ENCODE results near the gene MARK2.
"Not testable (repeated sequence)": the region's sequence is repeated elsewhere in the genome, so short reads cannot be mapped to it uniquely, and the experiment has no call there.

MARK2 gene
- 60.8 to 76.0 (median 67.8) reads per million in 4 donors for total RNA-seq

DNA sequence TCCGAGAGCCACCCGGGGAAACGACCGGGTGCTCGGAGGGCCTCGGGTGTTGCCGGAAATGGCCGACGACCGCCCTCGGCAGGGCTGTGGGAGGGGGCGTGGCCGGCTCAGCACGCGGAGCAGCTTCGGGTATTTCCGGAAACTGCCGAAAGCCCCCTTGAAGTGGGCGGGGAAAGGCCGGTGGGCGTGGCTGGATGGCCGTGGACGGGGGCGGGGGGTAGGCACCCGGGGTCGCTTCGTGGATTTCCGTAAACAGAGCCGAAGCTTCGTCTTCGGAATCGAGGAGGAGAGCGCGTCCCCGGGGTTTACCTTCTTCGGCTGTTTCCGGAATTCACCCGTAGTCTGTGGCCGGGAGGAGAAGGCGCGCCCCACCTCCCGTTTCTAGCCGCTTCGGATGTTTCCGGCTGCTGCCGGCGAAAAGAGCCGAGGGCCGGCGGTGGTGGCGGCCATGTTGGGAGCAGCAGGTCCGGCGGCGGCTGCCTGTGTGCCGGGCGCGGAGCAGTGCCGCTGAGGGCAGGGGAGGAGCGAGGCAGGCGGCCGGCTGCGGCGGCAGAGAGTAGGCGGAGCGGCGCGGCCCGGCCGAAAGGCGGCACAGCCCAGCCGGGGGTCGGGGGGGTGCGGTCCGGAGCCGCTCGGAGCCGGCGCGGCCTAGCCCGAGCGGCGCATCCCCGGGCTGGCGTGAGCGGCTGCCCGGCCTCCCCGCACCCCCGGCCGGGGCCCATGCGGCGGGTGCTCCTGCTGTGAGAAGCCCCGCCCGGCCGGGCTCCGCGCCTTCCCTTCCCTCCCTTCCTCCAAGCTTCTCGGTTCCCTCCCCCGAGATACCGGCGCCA is at the start of gene MARK2:
Gene MARK2, plus strand, starts transcription at position 433 of the 830 bp plus-strand sequence. Its CDS starts 397 bp downstream, at position 830.
- peak; percentile 99 to 100 (median 99) for DNase-seq

- DNase-seq: no peak
Observed at GRCh38 chr11:63791495-63792167, 47.3 kb upstream of the MARK2 start.

DNA sequence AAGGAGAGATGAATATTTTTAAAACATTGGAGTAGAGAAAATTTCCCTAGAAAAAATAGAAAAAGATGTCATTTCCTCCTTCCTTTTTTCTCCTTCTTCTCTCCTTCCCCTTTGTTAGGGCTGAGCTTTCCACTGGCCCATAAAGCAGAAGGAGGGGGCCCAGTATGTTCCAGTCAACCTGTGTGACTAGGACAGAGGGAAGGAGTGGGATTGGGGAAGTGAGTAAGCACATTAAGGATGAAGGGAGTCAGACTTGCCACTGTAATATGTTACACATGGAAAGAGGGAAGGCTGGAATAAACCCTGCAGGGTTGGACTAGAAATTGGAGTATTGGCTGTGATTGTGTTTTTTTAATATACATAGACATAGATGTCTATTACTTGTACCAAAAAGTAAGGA is 45.7 kb upstream of the MARK2 start:
- no peak for DNase-seq

GRCh38 chr11:63795066-63795465 is 43.8 kb upstream of the MARK2 start:
- DNase-seq: no peak

GRCh38 chr11:63800921-63801320 is 38.0 kb upstream of the MARK2 start:
- DNase-seq: no peak

- DNase-seq: no peak
Observed at GRCh38 chr11:63802637-63803414, 36.1 kb upstream of the MARK2 start.

GRCh38 chr11:63804259-63804658 is 34.7 kb upstream of the MARK2 start:
- no peak for DNase-seq

GRCh38 chr11:63805844-63806415 is 33.0 kb upstream of the MARK2 start:
- no peak for DNase-seq

GRCh38 chr11:63810383-63810782 is 28.5 kb upstream of the MARK2 start:
- not testable (repeated sequence) for DNase-seq

GRCh38 chr11:63811522-63811921 is 27.4 kb upstream of the MARK2 start:
- DNase-seq: no peak

DNA sequence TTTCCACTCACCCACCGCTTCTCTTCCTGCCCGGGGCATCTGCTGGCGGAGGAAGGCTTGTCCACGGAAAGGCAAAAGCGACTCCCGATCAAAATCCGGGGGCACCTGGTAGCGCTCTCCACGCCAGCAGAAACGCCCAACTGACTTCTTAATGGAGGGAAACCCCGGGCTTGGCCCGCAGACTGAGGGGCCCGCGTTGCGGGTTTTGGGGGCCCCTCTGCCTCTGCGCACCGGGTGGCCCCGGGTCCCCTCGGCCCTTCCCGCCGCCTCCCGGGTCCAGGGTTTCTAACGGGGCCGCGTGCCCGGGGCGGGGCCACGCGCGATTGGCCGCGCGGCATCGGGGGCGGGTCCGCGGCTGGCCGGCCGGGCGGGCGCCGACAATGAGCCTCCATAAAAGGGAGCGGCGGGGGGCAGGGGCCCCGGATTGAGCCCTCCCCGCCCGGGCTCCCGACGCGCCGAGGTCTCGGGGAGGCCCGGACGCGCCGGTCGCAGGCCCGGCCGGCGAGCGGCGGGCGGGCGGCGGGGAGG is 25.8 kb upstream of the MARK2 start, which contains the start of gene SPINDOC:
Gene SPINDOC, plus strand, starts transcription at position 422 of the 528 bp plus-strand sequence. CDS start 231 bp downstream, outside the sequence.
- DNase-seq: peak; percentile 57 to 70 (median 61)

- peak in 4 of 5 donors; percentile 12 to 49 (median 16) for DNase-seq
Observed at GRCh38 chr11:63813563-63814382, 25.1 kb upstream of the MARK2 start.

GRCh38 chr11:63814383-63814736 is 24.6 kb upstream of the MARK2 start:
- DNase-seq: no peak

DNA sequence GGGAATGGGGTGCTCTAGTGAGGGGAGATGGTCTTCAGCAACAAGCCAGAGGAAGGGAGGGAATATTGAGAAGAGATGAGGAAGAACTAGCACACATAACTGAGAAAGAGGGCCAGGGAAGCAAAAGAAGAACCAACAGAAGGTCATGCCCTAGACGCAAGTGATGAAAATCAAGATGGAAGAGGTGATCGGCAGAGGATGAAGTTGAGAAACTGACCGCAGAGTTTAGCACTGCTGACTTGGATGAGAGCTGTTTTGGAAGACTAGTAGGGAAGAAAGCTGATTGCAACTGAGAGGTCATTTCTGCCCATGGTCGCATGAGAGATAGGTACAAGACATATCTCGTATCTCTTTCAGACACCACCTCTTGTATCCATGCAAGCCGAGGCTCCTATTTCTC is 22.7 kb upstream of the MARK2 start:
- no peak for DNase-seq

GRCh38 chr11:63816732-63817131 is 22.2 kb upstream of the MARK2 start:
- no peak for DNase-seq

DNA sequence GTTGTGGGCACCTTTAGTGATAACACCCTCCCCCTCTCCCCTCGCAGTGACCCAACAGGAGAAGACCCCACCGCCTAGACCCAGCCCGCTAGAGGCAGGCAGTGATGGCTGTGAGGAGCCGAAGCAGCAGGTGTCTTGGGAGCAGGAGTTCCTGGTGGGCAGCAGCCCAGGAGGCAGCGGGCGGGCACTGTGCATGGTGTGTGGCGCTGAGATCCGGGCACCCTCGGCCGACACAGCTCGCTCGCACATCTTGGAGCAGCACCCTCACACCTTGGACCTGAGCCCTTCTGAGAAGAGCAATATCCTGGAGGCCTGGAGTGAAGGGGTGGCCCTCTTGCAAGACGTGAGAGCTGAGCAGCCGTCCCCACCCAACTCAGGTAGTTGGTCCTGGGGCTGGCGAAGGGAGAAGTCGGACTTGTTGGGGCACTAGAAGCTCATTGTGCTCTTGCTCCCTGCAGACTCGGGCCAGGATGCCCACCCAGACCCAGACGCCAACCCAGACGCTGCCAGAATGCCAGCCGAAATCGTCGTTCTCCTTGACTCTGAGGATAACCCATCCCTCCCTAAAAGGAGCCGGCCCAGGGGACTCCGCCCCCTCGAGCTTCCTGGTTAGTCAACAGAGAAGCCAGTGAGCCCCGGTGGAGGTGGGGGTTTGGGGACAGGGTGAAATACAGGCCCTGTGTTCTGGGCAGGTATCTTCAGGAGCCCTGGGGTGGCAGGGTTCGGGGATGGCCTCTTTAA is 21.0 kb upstream of the MARK2 start:
- DNase-seq: no peak

DNA sequence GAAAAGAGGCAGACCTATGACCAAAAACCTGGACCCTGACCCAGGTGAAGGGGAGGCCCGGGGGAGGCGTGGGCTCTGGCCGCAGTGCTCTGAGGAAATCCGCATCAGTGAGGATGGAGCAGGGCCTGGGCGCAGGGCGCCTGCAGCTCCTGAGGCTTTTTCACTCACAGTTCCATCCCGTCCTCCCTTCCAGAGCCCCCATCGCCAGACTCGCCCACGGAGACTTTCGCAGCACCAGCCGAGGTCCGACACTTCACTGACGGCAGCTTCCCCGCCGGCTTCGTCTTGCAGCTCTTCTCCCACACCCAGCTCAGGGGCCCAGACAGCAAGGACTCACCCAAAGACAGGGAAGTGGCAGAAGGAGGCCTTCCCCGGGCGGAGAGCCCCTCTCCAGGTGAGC is 20.3 kb upstream of the MARK2 start:
- DNase-seq: no peak

DNA sequence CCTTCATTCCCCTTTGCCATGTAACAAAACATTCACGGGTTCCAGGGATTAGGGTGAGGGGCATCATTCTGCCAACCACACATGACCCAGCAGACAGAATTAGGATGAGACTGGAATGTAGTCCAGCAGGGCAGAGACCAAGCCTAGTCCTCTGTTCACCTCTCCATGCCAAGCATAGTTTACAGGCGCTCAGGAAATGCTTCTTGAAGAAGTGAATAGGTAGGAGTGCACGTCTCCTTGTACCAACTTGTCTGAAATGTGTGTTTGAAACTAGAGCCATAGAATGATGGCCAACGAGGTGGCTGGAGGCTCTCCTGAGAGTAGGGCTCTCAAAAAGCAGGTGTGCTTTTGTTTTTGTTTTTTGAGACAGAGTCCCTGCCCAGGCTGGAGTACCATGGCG is 17.5 kb upstream of the MARK2 start:
- no peak for DNase-seq

DNA sequence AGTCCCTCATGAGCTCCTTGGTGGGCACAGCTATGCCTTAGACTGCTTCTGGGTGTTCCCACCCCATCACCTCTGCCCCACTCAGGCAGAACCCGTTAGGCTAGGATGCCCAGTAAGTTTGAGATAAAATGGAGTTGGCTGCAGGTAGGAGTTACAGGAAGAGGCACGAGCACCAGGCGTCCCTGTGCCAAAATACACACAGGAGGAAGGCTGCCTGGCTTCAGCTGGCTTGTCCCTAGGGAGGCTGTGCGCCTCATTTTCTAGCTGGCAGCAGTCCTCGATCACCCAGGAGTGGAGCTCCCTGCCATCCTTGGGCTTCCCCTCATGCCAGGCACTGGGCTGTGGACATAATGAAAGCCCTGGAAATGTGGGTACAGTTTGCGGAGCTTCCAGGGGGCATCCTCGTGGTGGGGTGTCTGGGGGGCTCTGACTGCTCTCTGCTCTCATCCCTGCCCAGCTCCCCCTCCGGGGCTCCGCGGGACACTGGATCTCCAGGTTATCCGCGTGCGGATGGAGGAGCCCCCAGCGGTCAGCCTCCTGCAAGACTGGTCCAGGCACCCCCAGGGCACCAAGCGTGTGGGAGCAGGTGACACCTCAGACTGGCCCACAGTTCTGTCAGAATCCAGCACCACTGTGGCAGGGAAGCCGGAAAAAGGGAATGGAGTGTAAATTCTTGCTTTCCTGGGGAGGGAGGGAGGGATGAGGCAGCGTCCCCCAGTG is 12.3 kb upstream of the MARK2 start:
- no peak for DNase-seq

GRCh38 chr11:63829823-63830489 is 9.0 kb upstream of the MARK2 start:
- DNase-seq: no peak
